Measurements from ENCODE around the gene LCT. TPM values are rescaled to one million over a fixed set of nuclear protein-coding genes. Genes with fewer than 3 reads are reported as not detected.

LCT gene
- total RNA-seq, 2 donors from 2014 or later: 0.08 to 0.12 TPM

- H3K9me3 ChIP-seq: no peaks in the 10 kb centered on the region
- no peaks in the 10 kb centered on the region for H3K36me3 ChIP-seq
- H3K9ac ChIP-seq (ENCODE audit: low read depth in 2 of 2, low read length in 2 of 2): no peak overlapping the region
- DNase-seq: no peak
- H3K4me1 ChIP-seq: no peaks in the 10 kb centered on the region
- TF ChIP-seq CTCF (IDR thresholded peaks at IDR 0.05): no peak
- no peak overlapping the region for H3K4me3 ChIP-seq
- no peaks in the 10 kb centered on the region for H3K27me3 ChIP-seq
- H3K27ac ChIP-seq: no peak overlapping the region
- intact Hi-C loops (cut with DNase I): no loop called here
Observed at GRCh38 chr2:135825550-135826176, 11.3 kb downstream of the LCT start.

- intact Hi-C loops (cut with DNase I): no loop called here
- no peak overlapping the region for H3K27ac ChIP-seq
- TF ChIP-seq CTCF (IDR thresholded peaks at IDR 0.05): no peak
- no peaks in the 10 kb centered on the region for H3K9me3 ChIP-seq
- no peaks in the 10 kb centered on the region for H3K36me3 ChIP-seq
- no peak for DNase-seq
- no peak overlapping the region for H3K9ac ChIP-seq (ENCODE audit: low read depth in 2 of 2, low read length in 2 of 2)
- no peaks in the 10 kb centered on the region for H3K4me1 ChIP-seq
- H3K27me3 ChIP-seq: no peaks in the 10 kb centered on the region
- H3K4me3 ChIP-seq: no peak overlapping the region
Observed at GRCh38 chr2:135825131-135825530, 11.9 kb downstream of the LCT start.

GRCh38 chr2:135822855-135823254, 14.1 kb downstream of the LCT start:
- no peak for TF ChIP-seq CTCF (IDR thresholded peaks at IDR 0.05)
- intact Hi-C loops (cut with DNase I): no loop called here
- no peaks in the 10 kb centered on the region for H3K9me3 ChIP-seq
- no peaks in the 10 kb centered on the region for H3K27me3 ChIP-seq
- no peak overlapping the region for H3K4me3 ChIP-seq
- no peaks in the 10 kb centered on the region for H3K36me3 ChIP-seq
- no peak overlapping the region for H3K9ac ChIP-seq (ENCODE audit: low read depth in 2 of 2, low read length in 2 of 2)
- DNase-seq: no peak
- H3K27ac ChIP-seq: no peak overlapping the region
- no peaks in the 10 kb centered on the region for H3K4me1 ChIP-seq

GRCh38 chr2:135821190-135821589, 15.8 kb downstream of the LCT start:
- DNase-seq: no peak
- Histone ChIP-seq H3K36me3 (no peaks in the 10 kb centered on the region), H3K27me3 (no peaks in the 10 kb centered on the region), H3K27ac (no peak overlapping the region), H3K4me3 (no peak overlapping the region), H3K9me3 (no peaks in the 10 kb centered on the region), H3K9ac (ENCODE audit: low read depth in 2 of 2, low read length in 2 of 2) (no peak overlapping the region), H3K4me1 (no peaks in the 10 kb centered on the region)
- intact Hi-C loops (cut with DNase I): no loop called here
- no peak for TF ChIP-seq CTCF (IDR thresholded peaks at IDR 0.05)

GRCh38 chr2:135820003-135820618, 16.9 kb downstream of the LCT start:
- no peaks in the 10 kb centered on the region for H3K27me3 ChIP-seq
- DNase-seq: no peak
- H3K27ac ChIP-seq: no peak overlapping the region
- no peaks in the 10 kb centered on the region for H3K4me1 ChIP-seq
- intact Hi-C loops (cut with DNase I): no loop called here
- no peak for TF ChIP-seq CTCF (IDR thresholded peaks at IDR 0.05)
- no peaks in the 10 kb centered on the region for H3K36me3 ChIP-seq
- H3K9me3 ChIP-seq: no peaks in the 10 kb centered on the region
- H3K9ac ChIP-seq (ENCODE audit: low read depth in 2 of 2, low read length in 2 of 2): no peak overlapping the region
- H3K4me3 ChIP-seq: no peak overlapping the region

All from colonic mucosa (tissue), 4 donors.